ENCODE measurements around the gene LMNB1.
"Not testable (repeated sequence)": the region's sequence is repeated elsewhere in the genome, so short reads cannot be mapped to it uniquely, and the experiment has no call there.

The LMNB1 gene

DNA sequence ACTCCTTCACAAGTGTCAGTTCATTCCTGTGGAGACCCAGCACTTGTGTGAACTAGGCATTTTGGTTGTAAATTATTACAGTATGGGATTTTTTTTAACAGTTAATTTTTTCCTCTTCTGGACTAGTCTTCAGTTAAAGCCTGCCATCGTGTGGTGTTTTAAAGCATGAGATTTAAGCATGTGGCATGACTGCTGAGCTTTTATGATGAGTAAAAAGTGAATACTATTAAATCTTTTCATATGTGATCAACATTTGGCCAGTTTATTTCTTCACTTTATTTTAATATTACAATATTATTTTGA is 25.0 kb downstream of the LMNB1 start:
- no peak for DNase-seq (ENCODE audit: insufficient read length, low spot score)
- no peak for FAIRE-seq
- no peak for TF ChIP-seq TAF1 (IDR thresholded peaks at IDR 0.05; ENCODE audit: low read depth, low read length)

DNA sequence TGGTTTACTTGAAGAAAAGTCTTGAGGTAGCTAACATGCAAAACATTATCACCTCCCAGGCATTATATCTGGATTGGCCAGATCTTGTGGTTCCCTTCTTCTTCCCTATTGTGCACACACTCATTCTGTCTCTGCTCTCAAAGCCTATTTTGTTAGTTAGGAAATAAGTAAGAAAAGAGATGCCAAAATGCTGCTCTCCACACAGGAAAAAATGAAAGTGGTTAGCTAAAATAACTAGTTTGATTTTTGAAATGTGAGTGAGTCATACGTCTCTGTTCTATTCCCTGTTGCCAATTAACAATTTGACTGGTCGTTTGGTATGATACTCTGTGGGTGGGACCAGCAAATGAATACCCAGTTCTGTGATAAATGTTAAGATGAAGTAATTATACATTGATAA is 28.1 kb downstream of the LMNB1 start:
- TF ChIP-seq POU2F2 (IDR thresholded peaks at IDR 0.05; ENCODE audit: low read depth, low read length) = no peak
- no peak for TF ChIP-seq SPI1 (IDR thresholded peaks at IDR 0.05; ENCODE audit: low read depth, low read length)
- TF ChIP-seq POLR2AphosphoS5 (IDR thresholded peaks at IDR 0.05; ENCODE audit: low read depth, low read length) = no peak
- TF ChIP-seq POLR2A (IDR thresholded peaks at IDR 0.05; ENCODE audit: low read depth, low read length) = no peak
- no peak for TF ChIP-seq TAF1 (IDR thresholded peaks at IDR 0.05; ENCODE audit: low read depth, low read length)
- TF ChIP-seq PAX5 (IDR thresholded peaks at IDR 0.05; ENCODE audit: insufficient read depth, low read length, severe bottlenecking) = no peak
- FAIRE-seq = no peak
- DNase-seq (ENCODE audit: insufficient read length, low spot score) = no peak

DNA sequence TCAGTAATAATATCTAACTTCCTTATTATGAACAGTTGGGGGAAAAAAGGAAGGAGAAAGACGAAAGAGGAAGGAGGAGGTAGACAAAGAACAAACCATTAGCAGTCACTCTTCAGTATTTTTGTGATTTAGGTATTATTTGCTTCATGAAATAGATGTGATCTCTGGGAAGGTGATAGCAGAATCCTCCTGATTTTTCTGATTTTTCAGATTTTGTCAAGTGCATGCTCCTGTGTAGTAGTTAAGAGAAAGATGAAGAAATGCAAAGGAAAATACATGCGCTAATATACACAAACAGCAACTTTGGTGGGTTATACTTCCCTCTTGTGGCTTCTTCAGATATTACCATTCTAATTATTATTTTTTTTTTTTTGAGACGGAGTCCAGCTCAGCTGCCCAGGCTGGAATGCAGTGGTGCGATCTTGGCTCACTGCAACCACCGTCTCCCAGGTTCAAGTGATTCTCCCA is 31.6 kb downstream of the LMNB1 start:
- DNase-seq (ENCODE audit: insufficient read length, low spot score) (no peak), FAIRE-seq (peak; percentile 33)
- TF ChIP-seq POU2F2 (IDR thresholded peaks at IDR 0.05; ENCODE audit: low read depth, low read length) = no peak
- no peak for TF ChIP-seq POLR2A (IDR thresholded peaks at IDR 0.05; ENCODE audit: low read depth, low read length)
- no peak for TF ChIP-seq TAF1 (IDR thresholded peaks at IDR 0.05; ENCODE audit: low read depth, low read length)
- TF ChIP-seq PAX5 (IDR thresholded peaks at IDR 0.05; ENCODE audit: insufficient read depth, low read length, severe bottlenecking) = no peak
- no peak for TF ChIP-seq SPI1 (IDR thresholded peaks at IDR 0.05; ENCODE audit: low read depth, low read length)
- TF ChIP-seq POLR2AphosphoS5 (IDR thresholded peaks at IDR 0.05; ENCODE audit: low read depth, low read length) = no peak

DNA sequence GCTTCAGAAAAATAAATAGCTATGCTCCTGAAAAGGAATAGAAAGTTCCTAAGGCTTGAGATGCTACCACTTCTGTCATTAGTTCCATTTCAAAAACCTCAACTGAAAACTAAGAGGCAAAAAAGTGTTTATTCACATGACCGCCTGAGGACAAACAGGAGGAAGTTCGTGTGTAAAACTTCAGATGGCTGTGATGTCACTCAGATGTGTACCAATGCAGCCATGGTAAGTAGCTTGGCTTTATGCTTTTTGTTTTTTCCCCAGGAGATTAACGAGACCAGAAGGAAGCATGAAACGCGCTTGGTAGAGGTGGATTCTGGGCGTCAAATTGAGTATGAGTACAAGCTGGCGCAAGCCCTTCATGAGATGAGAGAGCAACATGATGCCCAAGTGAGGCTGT is 33.0 kb downstream of the LMNB1 start:
- DNase-seq (ENCODE audit: insufficient read length, low spot score) (no peak), FAIRE-seq (no peak)
- TF ChIP-seq PAX5 (IDR thresholded peaks at IDR 0.05; ENCODE audit: insufficient read depth, low read length, severe bottlenecking) (no peak), TAF1 (IDR thresholded peaks at IDR 0.05; ENCODE audit: low read depth, low read length) (no peak), POU2F2 (IDR thresholded peaks at IDR 0.05; ENCODE audit: low read depth, low read length) (no peak), POLR2AphosphoS5 (IDR thresholded peaks at IDR 0.05; ENCODE audit: low read depth, low read length) (no peak), POLR2A (IDR thresholded peaks at IDR 0.05; ENCODE audit: low read depth, low read length) (no peak), SPI1 (IDR thresholded peaks at IDR 0.05; ENCODE audit: low read depth, low read length) (no peak)

DNA sequence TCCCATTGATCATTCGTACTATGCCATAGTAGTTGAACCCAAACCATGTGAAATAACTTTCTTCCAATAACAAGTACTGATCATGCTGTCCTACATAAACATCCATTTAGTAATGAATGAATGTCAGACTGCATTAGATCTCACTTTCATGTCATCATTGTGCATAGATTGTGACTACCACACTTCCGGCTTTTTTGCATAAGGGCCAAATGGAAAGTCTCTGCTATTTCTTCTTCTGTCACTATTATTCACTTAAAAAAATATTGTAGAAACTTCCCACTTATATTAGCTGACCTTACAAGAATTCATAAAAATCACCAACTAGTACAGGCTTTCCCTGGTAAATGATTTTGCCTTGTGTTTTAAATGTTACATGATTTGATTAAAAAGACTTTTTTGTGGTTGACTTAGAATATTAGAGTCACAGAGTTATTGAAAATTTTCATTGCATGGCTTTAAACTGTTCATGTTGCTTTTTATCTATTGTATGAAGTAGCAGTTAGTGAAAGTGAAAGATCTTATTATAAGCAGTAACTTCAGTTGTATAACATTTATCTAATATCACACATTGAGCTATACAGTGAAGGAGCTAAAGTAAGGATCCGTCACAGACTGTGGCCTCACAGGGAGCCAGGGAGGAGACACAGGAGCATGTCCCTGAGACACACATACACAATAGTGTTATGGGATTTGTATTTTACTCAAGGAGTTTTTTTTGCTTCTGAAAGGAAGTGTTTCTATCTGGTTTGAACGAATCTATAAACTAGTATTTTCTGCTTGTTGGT is 33.9 kb downstream of the LMNB1 start:
- TF ChIP-seq POLR2AphosphoS5 (IDR thresholded peaks at IDR 0.05; ENCODE audit: low read depth, low read length) (no peak), TAF1 (IDR thresholded peaks at IDR 0.05; ENCODE audit: low read depth, low read length) (no peak), POU2F2 (IDR thresholded peaks at IDR 0.05; ENCODE audit: low read depth, low read length) (no peak), PAX5 (IDR thresholded peaks at IDR 0.05; ENCODE audit: insufficient read depth, low read length, severe bottlenecking) (no peak), SPI1 (IDR thresholded peaks at IDR 0.05; ENCODE audit: low read depth, low read length) (no peak), POLR2A (IDR thresholded peaks at IDR 0.05; ENCODE audit: low read depth, low read length) (no peak)
- FAIRE-seq (peak; percentile 68), DNase-seq (ENCODE audit: insufficient read length, low spot score) (no peak)

DNA sequence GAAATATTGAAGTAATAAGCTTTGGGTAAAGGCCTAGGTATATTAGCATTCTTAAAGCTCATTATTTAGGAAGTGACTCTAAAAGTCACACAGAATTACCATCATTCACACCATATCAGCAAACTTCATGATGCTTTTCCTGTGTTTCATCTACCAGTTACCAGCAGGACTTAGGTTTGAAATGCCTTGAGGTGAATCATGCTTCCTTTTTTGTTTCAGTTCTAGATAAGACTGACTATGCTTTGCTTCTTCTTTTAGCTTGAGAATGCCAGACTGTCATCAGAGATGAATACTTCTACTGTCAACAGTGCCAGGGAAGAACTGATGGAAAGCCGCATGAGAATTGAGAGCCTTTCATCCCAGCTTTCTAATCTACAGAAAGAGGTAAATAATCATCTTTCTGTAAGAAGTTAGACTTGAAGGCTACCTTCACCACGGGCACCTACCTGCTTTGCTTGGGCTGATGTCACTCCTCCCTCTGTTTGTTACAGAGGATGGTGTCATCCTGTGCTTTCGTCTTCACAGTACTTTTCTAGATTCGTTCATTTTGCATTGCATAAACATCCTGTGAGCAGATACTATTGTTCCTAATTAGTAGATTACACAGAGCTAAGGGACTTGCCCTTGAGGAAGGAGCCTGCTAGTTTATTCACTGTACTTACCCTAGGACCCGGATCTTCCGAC is 34.7 kb downstream of the LMNB1 start:
- FAIRE-seq = peak; percentile 35
- TF ChIP-seq POLR2A (IDR thresholded peaks at IDR 0.05; ENCODE audit: low read depth, low read length) = no peak
- no peak for DNase-seq (ENCODE audit: insufficient read length, low spot score)

DNA sequence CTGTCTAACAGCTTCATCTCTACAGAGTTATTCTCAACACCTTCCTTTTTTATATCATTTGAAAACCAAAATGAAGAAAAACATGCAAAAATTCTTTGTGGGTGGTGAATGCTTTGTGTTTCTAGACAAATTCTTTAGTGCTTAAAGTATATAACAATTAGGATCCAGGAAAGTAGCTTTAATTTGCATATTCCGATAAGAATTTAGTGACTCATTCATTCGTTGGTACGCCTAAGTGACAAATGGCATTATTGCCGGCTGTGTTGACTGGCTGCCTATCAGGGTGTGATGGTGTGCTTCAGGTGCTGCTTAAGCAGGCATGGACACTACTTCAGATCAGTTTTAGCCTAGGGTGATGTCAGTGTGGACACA is 35.2 kb downstream of the LMNB1 start:
- FAIRE-seq = peak; percentile 31
- TF ChIP-seq TAF1 (IDR thresholded peaks at IDR 0.05; ENCODE audit: low read depth, low read length) (no peak), PAX5 (IDR thresholded peaks at IDR 0.05; ENCODE audit: insufficient read depth, low read length, severe bottlenecking) (no peak), SPI1 (IDR thresholded peaks at IDR 0.05; ENCODE audit: low read depth, low read length) (no peak), POU2F2 (IDR thresholded peaks at IDR 0.05; ENCODE audit: low read depth, low read length) (no peak), POLR2A (IDR thresholded peaks at IDR 0.05; ENCODE audit: low read depth, low read length) (no peak), POLR2AphosphoS5 (IDR thresholded peaks at IDR 0.05; ENCODE audit: low read depth, low read length) (no peak)
- no peak for DNase-seq (ENCODE audit: insufficient read length, low spot score)

DNA sequence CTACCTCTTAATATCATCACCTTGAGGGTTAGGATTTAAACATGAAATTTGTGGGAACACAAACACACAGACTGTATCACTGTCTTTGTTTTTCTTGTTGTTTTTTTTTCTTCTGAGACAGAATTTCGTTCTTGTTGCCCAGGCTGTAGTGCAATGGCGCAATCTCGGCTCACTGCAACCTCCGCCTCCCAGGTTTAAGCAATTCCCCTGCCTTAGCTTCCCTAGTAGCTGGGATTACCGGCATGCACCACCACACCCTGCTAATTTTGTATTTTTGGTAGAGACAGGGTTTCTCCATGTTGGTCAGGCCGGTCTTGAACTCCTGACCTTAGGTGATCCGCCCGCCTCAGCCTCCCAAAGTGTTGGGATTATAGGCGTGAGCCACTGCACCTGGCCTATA is 36.9 kb downstream of the LMNB1 start:
- FAIRE-seq; DNase-seq (ENCODE audit: insufficient read length, low spot score): not testable (repeated sequence)

DNA sequence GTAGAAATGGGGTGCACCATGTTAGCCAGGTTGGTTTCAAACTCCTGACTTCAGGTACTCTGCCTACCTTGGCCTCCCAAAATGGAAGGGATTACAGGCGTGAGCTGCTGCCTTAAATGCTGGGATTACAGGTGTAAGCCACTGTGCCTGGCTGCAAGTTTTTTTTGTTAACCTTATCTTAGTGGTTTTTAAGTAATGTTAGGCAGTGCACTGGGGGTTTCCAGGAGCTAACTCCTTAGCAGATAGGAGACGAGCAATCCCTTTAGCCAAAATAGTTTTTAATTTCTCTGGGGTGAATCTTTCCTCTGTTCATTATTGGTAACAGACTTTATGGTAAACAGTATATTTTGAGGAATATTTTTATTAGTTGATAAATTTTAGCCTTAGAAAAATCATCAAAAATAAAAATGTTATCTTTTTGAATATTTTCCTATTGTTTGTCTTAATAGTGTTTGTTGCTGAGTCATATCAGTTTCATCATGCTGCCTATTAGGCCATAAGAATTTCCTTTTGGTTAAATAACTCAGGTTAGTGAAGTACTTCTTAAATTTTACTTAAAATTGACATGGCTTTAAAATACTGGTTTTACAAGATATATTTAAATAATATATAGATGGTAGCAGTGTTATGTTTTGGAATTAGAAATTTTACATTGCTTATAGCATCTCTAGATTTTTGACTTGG is 37.9 kb downstream of the LMNB1 start:
- FAIRE-seq (no peak), DNase-seq (ENCODE audit: insufficient read length, low spot score) (no peak)
- TF ChIP-seq PAX5 (IDR thresholded peaks at IDR 0.05; ENCODE audit: insufficient read depth, low read length, severe bottlenecking) (no peak), POU2F2 (IDR thresholded peaks at IDR 0.05; ENCODE audit: low read depth, low read length) (no peak), POLR2AphosphoS5 (IDR thresholded peaks at IDR 0.05; ENCODE audit: low read depth, low read length) (no peak), POLR2A (IDR thresholded peaks at IDR 0.05; ENCODE audit: low read depth, low read length) (no peak), SPI1 (IDR thresholded peaks at IDR 0.05; ENCODE audit: low read depth, low read length) (no peak), TAF1 (IDR thresholded peaks at IDR 0.05; ENCODE audit: low read depth, low read length) (no peak)

DNA sequence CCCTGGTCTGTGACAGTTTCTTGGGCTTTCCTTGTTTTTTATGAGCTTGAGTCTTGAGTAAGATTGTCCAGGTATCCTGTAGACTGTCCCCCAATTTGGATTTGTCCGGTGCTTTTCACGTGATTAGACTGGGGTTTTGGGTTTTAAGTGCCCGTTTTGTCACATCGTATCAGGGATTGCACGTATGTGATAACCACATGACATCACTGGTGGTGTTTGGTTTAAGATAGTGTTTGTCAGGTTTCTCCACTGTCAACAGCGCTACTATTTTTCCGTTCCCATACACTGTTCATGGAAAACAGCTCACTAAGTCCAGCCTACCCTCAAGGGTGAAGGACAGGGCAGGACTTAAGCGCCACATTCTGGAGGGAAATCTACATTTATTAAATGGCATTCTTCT is 39.7 kb downstream of the LMNB1 start:
- DNase-seq (ENCODE audit: insufficient read length, low spot score) = no peak
- peak; percentile 48 for FAIRE-seq
- TF ChIP-seq TAF1 (IDR thresholded peaks at IDR 0.05; ENCODE audit: low read depth, low read length) = no peak
- TF ChIP-seq POLR2A (IDR thresholded peaks at IDR 0.05; ENCODE audit: low read depth, low read length) = no peak
- TF ChIP-seq POLR2AphosphoS5 (IDR thresholded peaks at IDR 0.05; ENCODE audit: low read depth, low read length) = no peak
- no peak for TF ChIP-seq PAX5 (IDR thresholded peaks at IDR 0.05; ENCODE audit: insufficient read depth, low read length, severe bottlenecking)
- no peak for TF ChIP-seq SPI1 (IDR thresholded peaks at IDR 0.05; ENCODE audit: low read depth, low read length)
- TF ChIP-seq POU2F2 (IDR thresholded peaks at IDR 0.05; ENCODE audit: low read depth, low read length) = no peak
